Activated CD8-positive, alpha-beta memory T cell treated with anti-CD3 and anti-CD28 coated beads, Interleukin-2, amount 50 U/mL, for 24 hours (primary cell): ENCODE results near the gene RPTOR.
"Not testable (repeated sequence)": the region's sequence is repeated elsewhere in the genome, so short reads cannot be mapped to it uniquely, and the experiment has no call there.

Source experiments
- DNase-seq: peaks from one replicate; pipeline ENCODE4 v3.0.0-alpha.2; 2020; ENCODE audit errors: extremely low read depth

Gene RPTOR

GRCh38 chr17:80861418-80861815, 316.8 kb downstream of the RPTOR start:
- no peak for DNase-seq

GRCh38 chr17:80861892-80862291, 317.3 kb downstream of the RPTOR start:
- DNase-seq = no peak

GRCh38 chr17:80862481-80862961, 317.9 kb downstream of the RPTOR start:
- DNase-seq = no peak

- DNase-seq = no peak
Measured at GRCh38 chr17:80862978-80863377, 318.3 kb downstream of the RPTOR start.

- no peak for DNase-seq
Measured at GRCh38 chr17:80863626-80864025, 319.0 kb downstream of the RPTOR start.

- no peak for DNase-seq
Measured at GRCh38 chr17:80864751-80865150, 320.1 kb downstream of the RPTOR start.

- peak; percentile 47 for DNase-seq
Measured at GRCh38 chr17:80866050-80866793, 321.6 kb downstream of the RPTOR start.

- DNase-seq = no peak
Measured at GRCh38 chr17:80868022-80868609, 323.5 kb downstream of the RPTOR start.

GRCh38 chr17:80869481-80870145, 325.0 kb downstream of the RPTOR start:
- DNase-seq = no peak

- no peak for DNase-seq
Measured at GRCh38 chr17:80870401-80870800, 325.8 kb downstream of the RPTOR start.

GRCh38 chr17:80871341-80871740, 326.7 kb downstream of the RPTOR start:
- DNase-seq = no peak

- no peak for DNase-seq
Measured at GRCh38 chr17:80872001-80872500, 327.4 kb downstream of the RPTOR start.

- DNase-seq = no peak
Measured at GRCh38 chr17:80872501-80873306, 328.1 kb downstream of the RPTOR start.

GRCh38 chr17:80873307-80873951, 328.8 kb downstream of the RPTOR start:
- DNase-seq = no peak

- DNase-seq = no peak
Measured at GRCh38 chr17:80874866-80875445, 330.3 kb downstream of the RPTOR start.

GRCh38 chr17:80875480-80875995, 330.9 kb downstream of the RPTOR start:
- DNase-seq = not testable (repeated sequence)

GRCh38 chr17:80876456-80876949, 331.9 kb downstream of the RPTOR start:
- not testable (repeated sequence) for DNase-seq

GRCh38 chr17:80876950-80877728, 332.5 kb downstream of the RPTOR start:
- peak; percentile 47 for DNase-seq

GRCh38 chr17:80877729-80878303, 333.2 kb downstream of the RPTOR start:
- no peak for DNase-seq
